Ishikawa (cell line): ENCODE results near the gene STK32C.

ENCODE experiments used
- CEBPB ChIP-seq: IDR thresholded peaks from 2 replicates; pipeline ENCODE4 v1.6.1; 2012
- CREB1 ChIP-seq: IDR thresholded peaks from 2 replicates; pipeline ENCODE4 v1.6.1; 2012; ENCODE audit warnings: low read depth
- EGR1 ChIP-seq: IDR thresholded peaks from 2 replicates; pipeline ENCODE4 v1.6.1; 2012
- EP300 ChIP-seq: IDR thresholded peaks from 2 replicates; pipeline ENCODE4 v1.6.1; 2012; ENCODE audit warnings: borderline replicate concordance
- FOXM1 ChIP-seq: IDR thresholded peaks from 2 replicates; pipeline ENCODE4 v1.6.1; 2012; ENCODE audit warnings: low read depth, borderline replicate concordance
- MAX ChIP-seq: IDR thresholded peaks from 2 replicates; pipeline ENCODE4 v1.6.1; 2012
- NFIC ChIP-seq: IDR thresholded peaks from 2 replicates; pipeline ENCODE4 v1.6.1; 2012
- RAD21 ChIP-seq: IDR thresholded peaks from 2 replicates; pipeline ENCODE4 v1.6.1; 2012; ENCODE audit warnings: low read depth
- TAF1 ChIP-seq: IDR thresholded peaks from 2 replicates; pipeline ENCODE4 v1.6.1; 2012; ENCODE audit warnings: low read depth, mild to moderate bottlenecking
- TCF12 ChIP-seq: IDR thresholded peaks from 2 replicates; pipeline ENCODE4 v1.6.1; 2012; ENCODE audit warnings: low read depth
- TEAD4 ChIP-seq: IDR thresholded peaks from 2 replicates; pipeline ENCODE4 v1.6.1; 2012
- YY1 ChIP-seq: IDR thresholded peaks from 2 replicates; pipeline ENCODE4 v1.6.1; 2012; ENCODE audit warnings: low read depth
- TF ChIP-seq, protein P1 (sequence below): IDR thresholded peaks from 2 replicates; pipeline ENCODE4 v1.6.1; 2012; ENCODE audit warnings: low read depth, mild to moderate bottlenecking

- TF ChIP-seq FOXM1 (no peak), TAF1 (no peak), MAX (no peak), RAD21 (no peak), CREB1 (no peak), EP300 (no peak), EGR1 (no peak), YY1 (no peak), NFIC (no peak), CEBPB (no peak), TCF12 (no peak), TEAD4 (no peak)
- TF ChIP-seq, protein P1, sequence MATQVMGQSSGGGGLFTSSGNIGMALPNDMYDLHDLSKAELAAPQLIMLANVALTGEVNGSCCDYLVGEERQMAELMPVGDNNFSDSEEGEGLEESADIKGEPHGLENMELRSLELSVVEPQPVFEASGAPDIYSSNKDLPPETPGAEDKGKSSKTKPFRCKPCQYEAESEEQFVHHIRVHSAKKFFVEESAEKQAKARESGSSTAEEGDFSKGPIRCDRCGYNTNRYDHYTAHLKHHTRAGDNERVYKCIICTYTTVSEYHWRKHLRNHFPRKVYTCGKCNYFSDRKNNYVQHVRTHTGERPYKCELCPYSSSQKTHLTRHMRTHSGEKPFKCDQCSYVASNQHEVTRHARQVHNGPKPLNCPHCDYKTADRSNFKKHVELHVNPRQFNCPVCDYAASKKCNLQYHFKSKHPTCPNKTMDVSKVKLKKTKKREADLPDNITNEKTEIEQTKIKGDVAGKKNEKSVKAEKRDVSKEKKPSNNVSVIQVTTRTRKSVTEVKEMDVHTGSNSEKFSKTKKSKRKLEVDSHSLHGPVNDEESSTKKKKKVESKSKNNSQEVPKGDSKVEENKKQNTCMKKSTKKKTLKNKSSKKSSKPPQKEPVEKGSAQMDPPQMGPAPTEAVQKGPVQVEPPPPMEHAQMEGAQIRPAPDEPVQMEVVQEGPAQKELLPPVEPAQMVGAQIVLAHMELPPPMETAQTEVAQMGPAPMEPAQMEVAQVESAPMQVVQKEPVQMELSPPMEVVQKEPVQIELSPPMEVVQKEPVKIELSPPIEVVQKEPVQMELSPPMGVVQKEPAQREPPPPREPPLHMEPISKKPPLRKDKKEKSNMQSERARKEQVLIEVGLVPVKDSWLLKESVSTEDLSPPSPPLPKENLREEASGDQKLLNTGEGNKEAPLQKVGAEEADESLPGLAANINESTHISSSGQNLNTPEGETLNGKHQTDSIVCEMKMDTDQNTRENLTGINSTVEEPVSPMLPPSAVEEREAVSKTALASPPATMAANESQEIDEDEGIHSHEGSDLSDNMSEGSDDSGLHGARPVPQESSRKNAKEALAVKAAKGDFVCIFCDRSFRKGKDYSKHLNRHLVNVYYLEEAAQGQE, result no peak
These were observed 3.7 kb upstream of the STK32C start for GRCh38 chr10:132311338-132311939.
